ENCODE measurements around the gene F2RL1.
"Not testable (repeated sequence)": the region's sequence is repeated elsewhere in the genome, so short reads cannot be mapped to it uniquely, and the experiment has no call there.

DNA sequence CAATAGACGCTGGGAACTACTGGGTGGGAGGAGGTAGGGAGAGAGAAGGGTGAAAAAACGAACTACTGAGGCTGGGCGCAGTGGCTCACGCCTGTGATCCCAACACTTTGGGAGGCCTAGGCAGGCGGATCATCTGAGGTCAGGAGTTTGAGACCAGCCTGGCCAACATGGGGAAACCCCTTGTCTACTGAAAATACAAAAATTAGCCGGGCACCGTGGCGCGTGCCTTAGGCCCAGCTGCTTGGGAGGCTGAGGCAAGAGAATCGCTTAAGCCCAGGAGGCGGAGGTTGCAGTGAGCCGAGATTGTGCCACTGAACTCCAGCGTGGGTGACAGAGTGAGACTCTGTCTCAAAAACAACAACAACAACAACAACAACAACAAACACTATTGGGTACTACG, 47.8 kb upstream of the F2RL1 start:
- TF ChIP-seq, protein P1, sequence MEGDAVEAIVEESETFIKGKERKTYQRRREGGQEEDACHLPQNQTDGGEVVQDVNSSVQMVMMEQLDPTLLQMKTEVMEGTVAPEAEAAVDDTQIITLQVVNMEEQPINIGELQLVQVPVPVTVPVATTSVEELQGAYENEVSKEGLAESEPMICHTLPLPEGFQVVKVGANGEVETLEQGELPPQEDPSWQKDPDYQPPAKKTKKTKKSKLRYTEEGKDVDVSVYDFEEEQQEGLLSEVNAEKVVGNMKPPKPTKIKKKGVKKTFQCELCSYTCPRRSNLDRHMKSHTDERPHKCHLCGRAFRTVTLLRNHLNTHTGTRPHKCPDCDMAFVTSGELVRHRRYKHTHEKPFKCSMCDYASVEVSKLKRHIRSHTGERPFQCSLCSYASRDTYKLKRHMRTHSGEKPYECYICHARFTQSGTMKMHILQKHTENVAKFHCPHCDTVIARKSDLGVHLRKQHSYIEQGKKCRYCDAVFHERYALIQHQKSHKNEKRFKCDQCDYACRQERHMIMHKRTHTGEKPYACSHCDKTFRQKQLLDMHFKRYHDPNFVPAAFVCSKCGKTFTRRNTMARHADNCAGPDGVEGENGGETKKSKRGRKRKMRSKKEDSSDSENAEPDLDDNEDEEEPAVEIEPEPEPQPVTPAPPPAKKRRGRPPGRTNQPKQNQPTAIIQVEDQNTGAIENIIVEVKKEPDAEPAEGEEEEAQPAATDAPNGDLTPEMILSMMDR (conservative IDR thresholded peaks at IDR 0.05; ENCODE audit: low read length), result not testable (repeated sequence)
- not testable (repeated sequence) for TF ChIP-seq EZH2phosphoT487 (IDR thresholded peaks at IDR 0.05; ENCODE audit: borderline replicate concordance, low read depth, low read length)
